GM21529 (cell line): ENCODE data around the gene RNF144A.

Experiments
- ATAC-seq: cut with Tn5 transposase; IDR thresholded peaks from one replicate; pipeline ENCODE4 v1.9.1; 2021; ENCODE audit not compliant: unreplicated experiment

Gene RNF144A

GRCh38 chr2:7037340-7038333 lies 120.4 kb downstream of the RNF144A start:
- peak; percentile 86 for ATAC-seq

- ATAC-seq = no peak
Measured at GRCh38 chr2:7040547-7040946, 123.3 kb downstream of the RNF144A start.

- no peak for ATAC-seq
Measured at GRCh38 chr2:7041421-7041820, 124.2 kb downstream of the RNF144A start.

- no peak for ATAC-seq
Measured at GRCh38 chr2:7043690-7044089, 126.5 kb downstream of the RNF144A start.

GRCh38 chr2:7044253-7045250 lies 127.3 kb downstream of the RNF144A start:
- peak; percentile 73 for ATAC-seq

- no peak for ATAC-seq
Measured at GRCh38 chr2:7045601-7046590, 128.7 kb downstream of the RNF144A start.

- no peak for ATAC-seq
Measured at GRCh38 chr2:7047661-7048060, 130.4 kb downstream of the RNF144A start.

- ATAC-seq = no peak
Measured at GRCh38 chr2:7048762-7049294, 131.6 kb downstream of the RNF144A start.

GRCh38 chr2:7052404-7052803 lies 135.2 kb downstream of the RNF144A start:
- peak; percentile 92 for ATAC-seq

GRCh38 chr2:7053650-7054265 lies 136.5 kb downstream of the RNF144A start:
- ATAC-seq = no peak

- peak; percentile 74 for ATAC-seq
Measured at GRCh38 chr2:7057865-7058400, 140.7 kb downstream of the RNF144A start.

GRCh38 chr2:7060156-7060555 lies 142.9 kb downstream of the RNF144A start:
- ATAC-seq = no peak

GRCh38 chr2:7060631-7061449 lies 143.6 kb downstream of the RNF144A start:
- no peak for ATAC-seq

GRCh38 chr2:7061450-7061789 lies 144.2 kb downstream of the RNF144A start:
- no peak for ATAC-seq

GRCh38 chr2:7061921-7062320 lies 144.7 kb downstream of the RNF144A start:
- ATAC-seq = no peak

- no peak for ATAC-seq
Measured at GRCh38 chr2:7063789-7064188, 146.6 kb downstream of the RNF144A start.

GRCh38 chr2:7068457-7068856 lies 151.2 kb downstream of the RNF144A start:
- no peak for ATAC-seq

GRCh38 chr2:7070483-7070882 lies 153.3 kb downstream of the RNF144A start:
- no peak for ATAC-seq
